Fibroblast of lung (primary cell): Measurements from ENCODE around the gene CCDC12. TPM values are rescaled to one million over a fixed set of nuclear protein-coding genes. Genes with fewer than 3 reads are reported as not detected.
A peak's percentile ranks its signal among the peaks of the same experiment; 100 is the strongest.

Experiments
- DNase-seq, 2 donors: peaks; one replicate each; pipeline versions ENCODE4 v3.0.0 to v3.0.0-alpha.2; 2010; ENCODE audit warnings: low read depth in 2 of 2
- H2AFZ ChIP-seq: 2 replicates; pipeline ENCODE4 v1.5.1; 2012; ENCODE audit warnings: low read length, control low read depth, inconsistent platforms
- H3K27ac ChIP-seq: 2 replicates; pipeline ENCODE4 v1.5.1; 2011; ENCODE audit warnings: low read length, control low read depth; ENCODE audit not compliant: insufficient read depth
- H3K27me3 ChIP-seq: 2 replicates; pipeline ENCODE4 v1.5.1; 2011; ENCODE audit warnings: mild to moderate bottlenecking, low read length; ENCODE audit not compliant: control insufficient read depth, insufficient read depth
- H3K36me3 ChIP-seq: 2 replicates; pipeline ENCODE4 v1.5.1; 2011; ENCODE audit warnings: low read length; ENCODE audit not compliant: control insufficient read depth, insufficient read depth
- H3K4me1 ChIP-seq: 2 replicates; pipeline ENCODE4 v1.5.1; 2011; ENCODE audit warnings: low read length; ENCODE audit not compliant: control insufficient read depth, insufficient read depth; ENCODE audit errors: extremely low read depth
- H3K4me2 ChIP-seq: 2 replicates; pipeline ENCODE4 v1.5.1; 2011; ENCODE audit warnings: low read length, control low read depth; ENCODE audit not compliant: insufficient read depth; ENCODE audit errors: extremely low read depth
- H3K4me3 ChIP-seq, 4 experiments: fragments of 200-600 bp in 1 of 4; sonication (generic) in 1 of 4; replicated peaks in 1 of 4; 2 replicates each; pipeline ENCODE4 v1.5.1; 2011 to 2016; ENCODE audit warnings: low read length in 4 of 4, low read depth in 3 of 4, mild to moderate bottlenecking in 3 of 4, control low read depth in 2 of 4, inconsistent platforms in 1 of 4, mixed read lengths in 1 of 4; ENCODE audit not compliant: insufficient read depth in 1 of 4; ENCODE audit errors: control extremely low read depth in 1 of 4
- H3K79me2 ChIP-seq: 2 replicates; pipeline ENCODE4 v1.5.1; 2012; ENCODE audit warnings: mild to moderate bottlenecking, low read length, inconsistent platforms; ENCODE audit not compliant: control insufficient read depth, insufficient read depth
- H3K9ac ChIP-seq: 2 replicates; pipeline ENCODE4 v1.5.1; 2011; ENCODE audit warnings: mild to moderate bottlenecking, low read length, control low read depth; ENCODE audit not compliant: insufficient read depth
- H3K9me3 ChIP-seq: 2 replicates; pipeline ENCODE4 v1.5.1; 2012; ENCODE audit warnings: low read depth, low read length; ENCODE audit not compliant: control insufficient read depth, insufficient read depth
- H4K20me1 ChIP-seq: 2 replicates; pipeline ENCODE4 v1.5.1; 2011; ENCODE audit warnings: low read length; ENCODE audit not compliant: control insufficient read depth, insufficient read depth; ENCODE audit errors: extremely low read depth
- CTCF ChIP-seq, 2 donors: IDR thresholded peaks in 1 of 2; conservative IDR thresholded peaks in 1 of 2; 1 replicate in 1 of 2; 2 replicates in 1 of 2; pipeline ENCODE4 v1.5.1; 2011 to 2012; ENCODE audit warnings: low read length in 2 of 2, control low read depth in 1 of 2, inconsistent platforms in 1 of 2, low read depth in 1 of 2, mild to moderate bottlenecking in 1 of 2
- EZH2 ChIP-seq: IDR thresholded peaks from 2 replicates; pipeline ENCODE4 v1.5.1; 2012; ENCODE audit warnings: low read length, control low read depth, mild to moderate bottlenecking; ENCODE audit errors: missing control alignments
- polyA plus RNA-seq, 2 donors: library from polyadenylated mRNA; depleted of rRNA in 1 of 2; stranded (reverse) in 1 of 2; unstranded in 1 of 2; fragments of >200 nt; gene quantifications; 2 replicates each; pipeline ENCODE4 v1.2.1, GENCODE V29; 2011 to 2012; ENCODE audit warnings: missing spikeins in 1 of 2
- total RNA-seq: library from RNA; depleted of rRNA; stranded (reverse); fragments of >200 nt; gene quantifications from 2 replicates; pipeline ENCODE4 v1.2.1, GENCODE V29; 2014

The CCDC12 gene
- total and polyA plus RNA-seq, 2 donors (not counting 1 experiment from before 2014, with no cell fraction given): 28.0 to 29.2 TPM

GRCh38 chr3:46947546-46947901 is 29.0 kb downstream of the CCDC12 start:
- Histone ChIP-seq H3K4me3 (no peak overlapping the region), H3K27ac (no peak overlapping the region), H3K27me3 (no peaks in the 10 kb centered on the region), H4K20me1 (no peaks in the 10 kb centered on the region), H3K79me2 (peaks cover 85% of the 10 kb centered on the region), H3K36me3 (peaks cover 2% of the 10 kb centered on the region), H2AFZ (no peak overlapping the region), H3K4me2 (no peak overlapping the region), H3K4me1 (peaks cover 2% of the 10 kb centered on the region), H3K9ac (no peak overlapping the region), H3K9me3 (no peaks in the 10 kb centered on the region)
- no peak for TF ChIP-seq EZH2
- TF ChIP-seq CTCF (conservative IDR thresholded peaks at IDR 0.05 in 1 of 2, IDR thresholded peaks at IDR 0.05 in 1 of 2; ENCODE audit: low read depth in 1 of 2, low read length in 2 of 2): no peak
- DNase-seq: no peak

GRCh38 chr3:46946856-46947545 is 29.5 kb downstream of the CCDC12 start:
- no peaks in the 10 kb centered on the region for H3K9me3 ChIP-seq
- H3K9ac ChIP-seq: no peak overlapping the region
- peaks cover 85% of the 10 kb centered on the region for H3K79me2 ChIP-seq
- no peak overlapping the region for H3K27ac ChIP-seq
- H2AFZ ChIP-seq: no peak overlapping the region
- no peak overlapping the region for H3K4me3 ChIP-seq
- H3K27me3 ChIP-seq: no peaks in the 10 kb centered on the region
- TF ChIP-seq EZH2 (no peak), CTCF (conservative IDR thresholded peaks at IDR 0.05 in 1 of 2, IDR thresholded peaks at IDR 0.05 in 1 of 2; ENCODE audit: low read depth in 1 of 2, low read length in 2 of 2) (no peak)
- peaks cover 2% of the 10 kb centered on the region for H3K36me3 ChIP-seq
- no peak overlapping the region for H3K4me2 ChIP-seq
- peaks cover 2% of the 10 kb centered on the region for H3K4me1 ChIP-seq
- DNase-seq: peak; percentile 17 to 67
- no peaks in the 10 kb centered on the region for H4K20me1 ChIP-seq

GRCh38 chr3:46946416-46946815 is 30.1 kb downstream of the CCDC12 start:
- no peak overlapping the region for H3K4me3 ChIP-seq
- no peak overlapping the region for H3K9ac ChIP-seq
- DNase-seq: no peak
- H3K27ac ChIP-seq: no peak overlapping the region
- H2AFZ ChIP-seq: no peak overlapping the region
- H3K79me2 ChIP-seq: peaks cover 88% of the 10 kb centered on the region
- H3K27me3 ChIP-seq: no peaks in the 10 kb centered on the region
- H3K9me3 ChIP-seq: no peaks in the 10 kb centered on the region
- H4K20me1 ChIP-seq: no peaks in the 10 kb centered on the region
- no peak overlapping the region for H3K4me2 ChIP-seq
- H3K36me3 ChIP-seq: peaks cover 2% of the 10 kb centered on the region
- peaks cover 2% of the 10 kb centered on the region for H3K4me1 ChIP-seq
- TF ChIP-seq CTCF (conservative IDR thresholded peaks at IDR 0.05 in 1 of 2, IDR thresholded peaks at IDR 0.05 in 1 of 2; ENCODE audit: low read depth in 1 of 2, low read length in 2 of 2) (no peak), EZH2 (no peak)
